Measurements from ENCODE around the gene CCDC170. TPM values are rescaled to one million over a fixed set of nuclear protein-coding genes. Genes with fewer than 3 reads are reported as not detected.

The CCDC170 gene
- total RNA-seq, 1 donor from 2014 or later: not detected

- no peak overlapping the region for H3K4me3 ChIP-seq (ENCODE audit: low read depth, low read length)
- TF ChIP-seq CTCF (IDR thresholded peaks at IDR 0.05; ENCODE audit: insufficient read depth, low read length, poor library complexity, severe bottlenecking): no peak
- DNase-seq (ENCODE audit: low read depth): no peak
- no peaks in the 10 kb centered on the region for H3K36me3 ChIP-seq (ENCODE audit: control insufficient read depth, insufficient read depth, low read length)
- H3K27me3 ChIP-seq (ENCODE audit: control insufficient read depth, insufficient read depth, low read length): no peaks in the 10 kb centered on the region
These were observed 137.3 kb downstream of the CCDC170 start for GRCh38 chr6:151630991-151631655.

GRCh38 chr6:151632415-151632987 is 138.7 kb downstream of the CCDC170 start:
- H3K27me3 ChIP-seq (ENCODE audit: control insufficient read depth, insufficient read depth, low read length): no peaks in the 10 kb centered on the region
- no peaks in the 10 kb centered on the region for H3K36me3 ChIP-seq (ENCODE audit: control insufficient read depth, insufficient read depth, low read length)
- H3K4me3 ChIP-seq (ENCODE audit: low read depth, low read length): no peak overlapping the region
- no peak for TF ChIP-seq CTCF (IDR thresholded peaks at IDR 0.05; ENCODE audit: insufficient read depth, low read length, poor library complexity, severe bottlenecking)
- no peak for DNase-seq (ENCODE audit: low read depth)

- no peaks in the 10 kb centered on the region for H3K27me3 ChIP-seq (ENCODE audit: control insufficient read depth, insufficient read depth, low read length)
- TF ChIP-seq CTCF (IDR thresholded peaks at IDR 0.05; ENCODE audit: insufficient read depth, low read length, poor library complexity, severe bottlenecking): no peak
- H3K4me3 ChIP-seq (ENCODE audit: low read depth, low read length): no peak overlapping the region
These were observed 139.9 kb downstream of the CCDC170 start for GRCh38 chr6:151633526-151634335.

GRCh38 chr6:151634336-151634720 is 140.5 kb downstream of the CCDC170 start:
- Histone ChIP-seq H3K27me3 (ENCODE audit: control insufficient read depth, insufficient read depth, low read length) (no peaks in the 10 kb centered on the region), H3K4me3 (ENCODE audit: low read depth, low read length) (no peak overlapping the region), H3K36me3 (ENCODE audit: control insufficient read depth, insufficient read depth, low read length) (no peaks in the 10 kb centered on the region)
- DNase-seq (ENCODE audit: low read depth): no peak
- TF ChIP-seq CTCF (IDR thresholded peaks at IDR 0.05; ENCODE audit: insufficient read depth, low read length, poor library complexity, severe bottlenecking): no peak

More at GRCh38 chr6:151633526-151634335, 139.9 kb downstream of the CCDC170 start:
- no peaks in the 10 kb centered on the region for H3K36me3 ChIP-seq (ENCODE audit: control insufficient read depth, insufficient read depth, low read length)
- no peak for DNase-seq (ENCODE audit: low read depth)

GRCh38 chr6:151635741-151636140 is 141.9 kb downstream of the CCDC170 start:
- Histone ChIP-seq H3K27me3 (ENCODE audit: control insufficient read depth, insufficient read depth, low read length) (no peaks in the 10 kb centered on the region), H3K36me3 (ENCODE audit: control insufficient read depth, insufficient read depth, low read length) (no peaks in the 10 kb centered on the region), H3K4me3 (ENCODE audit: low read depth, low read length) (no peak overlapping the region)
- no peak for DNase-seq (ENCODE audit: low read depth)
- no peak for TF ChIP-seq CTCF (IDR thresholded peaks at IDR 0.05; ENCODE audit: insufficient read depth, low read length, poor library complexity, severe bottlenecking)
